ENCODE results near the gene SERPINB12.
A peak's percentile ranks its signal among the peaks of the same experiment; 100 is the strongest.

Gene SERPINB12

DNA sequence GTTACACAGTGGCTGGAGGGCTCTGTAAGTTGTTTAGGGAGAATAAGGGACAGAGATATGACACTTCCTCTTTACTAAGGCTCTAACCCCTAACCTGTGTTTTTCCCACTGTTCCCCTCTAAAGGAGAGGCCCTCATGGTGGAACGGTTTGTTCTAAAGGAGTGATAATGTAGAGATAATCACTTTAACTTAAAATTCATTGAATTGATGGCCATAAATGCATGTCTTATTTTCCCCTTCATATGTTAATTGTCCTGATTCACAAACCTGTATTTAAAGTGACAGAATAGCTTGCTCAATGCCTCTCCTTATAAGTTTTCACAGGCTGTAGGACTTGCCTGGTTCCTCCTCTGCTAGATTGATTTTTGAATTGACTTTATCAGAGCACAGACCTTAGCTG is at the start of gene SERPINB12:
Gene SERPINB12 (plus strand): TSS at position 301 of the 400 bp plus-strand sequence. CDS start 13,791 bp downstream, outside the sequence.
- no peak for FAIRE-seq

DNA sequence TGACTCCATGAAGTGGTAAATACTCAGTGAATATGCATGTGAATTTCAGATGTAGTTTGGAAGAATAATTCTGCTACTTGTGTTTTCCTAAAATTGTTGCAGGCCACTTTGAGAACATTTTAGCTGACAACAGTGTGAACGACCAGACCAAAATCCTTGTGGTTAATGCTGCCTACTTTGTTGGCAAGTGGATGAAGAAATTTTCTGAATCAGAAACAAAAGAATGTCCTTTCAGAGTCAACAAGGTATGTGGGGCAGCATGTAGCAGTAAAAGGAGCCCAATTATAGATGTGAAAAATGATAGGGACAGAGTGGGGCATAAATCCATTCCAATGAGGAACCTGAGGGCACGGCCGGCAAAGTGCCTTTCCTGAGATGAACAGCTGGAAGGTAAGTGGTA is 49.3 kb upstream of the SERPINB12 start:
- FAIRE-seq, result no peak

DNA sequence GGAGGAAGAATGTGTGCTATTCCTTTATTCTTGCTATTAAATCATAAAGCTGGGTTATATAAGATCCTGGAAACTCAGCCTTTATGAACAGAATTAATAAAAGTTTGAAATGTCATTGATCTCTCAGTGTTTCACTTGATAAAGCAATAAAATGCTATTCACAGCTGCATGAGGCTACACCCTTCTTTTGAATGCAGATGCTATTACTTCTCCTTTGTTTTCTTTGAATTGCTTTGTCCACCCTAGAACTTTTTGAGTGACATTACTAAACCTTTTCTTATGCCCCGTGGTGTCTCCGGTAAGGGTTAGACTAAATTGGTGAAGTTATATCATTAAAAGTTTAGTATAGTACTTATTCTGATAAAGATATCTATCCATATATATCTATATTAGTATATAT is 46.5 kb upstream of the SERPINB12 start:
- no peak for FAIRE-seq

- FAIRE-seq, result no peak
Observed at GRCh38 chr18:63505566-63506335, 36.4 kb upstream of the SERPINB12 start.

DNA sequence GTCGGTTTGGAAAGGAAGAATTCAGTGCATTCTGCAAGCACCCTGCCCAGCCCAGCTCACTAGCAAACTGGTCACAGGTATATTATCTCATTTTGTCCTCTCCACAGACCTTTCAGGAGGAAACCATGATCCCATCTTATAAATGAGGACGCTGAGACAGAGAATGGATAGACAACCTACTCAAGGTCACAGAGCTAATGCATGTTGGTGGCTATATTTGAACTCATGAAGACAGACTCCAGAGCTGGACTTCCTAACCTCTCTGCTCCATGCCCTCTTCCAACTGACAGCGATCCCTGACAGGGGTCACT is 35.9 kb upstream of the SERPINB12 start:
- FAIRE-seq, result no peak

DNA sequence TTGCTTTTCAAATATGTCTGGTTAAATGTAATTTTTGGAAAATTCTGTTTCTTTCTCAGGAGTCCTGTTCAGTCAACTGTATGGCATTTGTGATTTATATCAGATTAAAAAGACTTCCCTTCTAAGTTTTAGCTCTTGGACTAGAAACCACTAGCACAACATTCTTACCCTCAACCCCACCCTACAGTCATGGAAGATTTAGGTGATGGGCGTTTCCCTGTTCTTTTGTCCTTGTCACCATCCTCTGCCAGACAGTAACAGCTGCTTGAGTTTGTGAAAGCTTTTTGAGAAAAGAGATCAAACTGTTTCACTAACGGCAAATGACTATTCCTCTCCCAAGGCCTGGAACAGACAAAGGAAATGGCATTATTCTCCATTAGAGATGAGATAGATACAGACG is 33.6 kb upstream of the SERPINB12 start:
- FAIRE-seq, result no peak

GRCh38 chr18:63511285-63511684 is 30.9 kb upstream of the SERPINB12 start:
- no peak for FAIRE-seq

DNA sequence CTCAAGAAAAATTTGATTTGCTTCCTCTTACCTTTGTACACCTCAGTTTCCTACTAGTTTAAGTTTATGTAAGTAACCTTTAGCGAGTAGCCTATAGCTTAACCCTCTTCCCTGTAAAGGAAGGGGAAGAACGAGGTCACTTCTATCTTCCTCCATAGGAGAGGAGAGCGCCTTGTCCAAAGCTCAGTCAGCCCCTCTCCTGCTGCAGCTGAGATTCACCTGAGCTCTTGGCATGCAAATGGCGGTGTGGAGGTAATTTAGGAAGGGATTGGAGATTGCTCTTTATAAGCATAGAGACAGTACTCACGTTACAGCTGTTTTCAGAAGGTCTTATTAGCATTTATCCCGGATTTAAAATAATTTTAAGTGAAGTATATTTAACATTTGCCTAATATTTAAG is 27.8 kb upstream of the SERPINB12 start:
- no peak for FAIRE-seq

- FAIRE-seq, result no peak
Observed at GRCh38 chr18:63514888-63515678, 27.1 kb upstream of the SERPINB12 start.

GRCh38 chr18:63515801-63516200 is 26.4 kb upstream of the SERPINB12 start:
- no peak for FAIRE-seq

- peak; percentile 43 for FAIRE-seq
Observed at GRCh38 chr18:63518178-63519012, 23.8 kb upstream of the SERPINB12 start.

GRCh38 chr18:63520053-63520685 is 22.0 kb upstream of the SERPINB12 start:
- no peak for FAIRE-seq

GRCh38 chr18:63523660-63524059 is 18.5 kb upstream of the SERPINB12 start:
- no peak for FAIRE-seq

GRCh38 chr18:63527251-63527650 is 14.9 kb upstream of the SERPINB12 start:
- FAIRE-seq, result no peak

DNA sequence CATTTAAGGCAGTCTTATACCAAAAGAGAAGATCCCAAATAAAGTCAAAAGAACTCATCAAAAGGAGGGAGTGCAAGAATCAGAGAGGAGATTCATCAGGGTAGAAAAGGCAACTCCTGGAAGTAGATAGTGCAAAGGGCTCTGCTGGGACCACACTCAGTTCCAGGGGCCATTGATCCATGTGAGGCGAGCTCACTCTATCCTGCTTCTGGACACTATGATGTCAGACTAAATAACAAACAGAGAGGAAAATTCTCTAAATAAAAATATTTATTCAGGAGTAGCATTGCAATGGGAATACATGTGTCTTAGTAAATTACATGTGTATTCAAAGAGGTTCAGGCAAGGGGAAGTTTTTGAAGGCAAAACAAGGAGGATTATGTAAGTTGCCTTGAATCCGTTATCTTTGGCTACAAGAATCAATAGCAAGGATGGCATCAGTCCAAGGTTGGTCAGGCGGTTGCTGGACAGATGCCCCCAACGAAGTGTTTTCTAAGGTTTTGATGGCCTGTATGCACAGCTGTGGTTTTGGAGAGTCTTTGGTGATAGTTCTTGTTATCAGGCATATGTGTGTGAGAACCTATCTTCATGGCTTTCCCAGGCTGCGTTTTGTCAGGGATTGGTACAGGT is 13.2 kb upstream of the SERPINB12 start:
- no peak for FAIRE-seq

DNA sequence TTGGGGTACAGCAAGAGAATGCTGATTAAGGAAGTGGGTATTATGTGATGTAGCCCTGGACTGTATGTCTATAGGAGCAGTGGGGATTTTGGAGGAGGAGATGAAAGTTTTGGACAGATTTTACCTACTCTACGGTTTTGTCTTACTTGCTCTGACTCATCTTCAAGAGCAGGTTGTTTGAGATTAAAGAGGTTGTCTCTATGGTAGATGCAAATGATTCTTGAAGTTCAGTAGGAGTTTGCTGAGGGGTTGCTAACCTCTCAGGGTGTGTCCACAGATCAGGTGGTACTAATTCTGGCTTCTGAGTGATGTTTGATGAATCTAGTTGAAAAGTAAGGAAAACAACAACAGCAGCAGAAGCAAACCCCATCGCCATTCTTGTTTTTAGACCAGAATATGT is 9.7 kb upstream of the SERPINB12 start:
- FAIRE-seq, result no peak

DNA sequence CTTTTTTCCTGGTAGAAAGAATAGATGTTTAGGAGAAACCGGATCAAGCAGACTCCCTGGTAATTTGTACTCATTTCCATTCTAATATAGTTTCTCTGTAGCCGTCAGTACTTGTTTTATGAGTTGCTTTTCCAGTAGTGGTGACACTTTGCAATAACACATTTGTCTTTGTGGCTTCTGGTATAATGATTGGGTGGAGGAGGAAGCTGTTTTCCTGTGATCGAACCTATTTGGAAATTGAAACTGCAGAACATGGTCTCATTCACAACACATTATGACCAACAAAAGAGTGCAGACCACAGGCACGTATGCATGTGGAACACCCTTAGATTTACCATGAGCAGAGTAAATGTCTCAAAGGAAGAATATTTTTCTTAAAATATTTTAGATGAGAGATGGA is 7.6 kb upstream of the SERPINB12 start:
- no peak for FAIRE-seq

- peak; percentile 45 for FAIRE-seq
Observed at GRCh38 chr18:63539904-63540510, 2.2 kb upstream of the SERPINB12 start.

- no peak for FAIRE-seq
Observed at GRCh38 chr18:63544017-63544416, 1.8 kb downstream of the SERPINB12 start.

DNA sequence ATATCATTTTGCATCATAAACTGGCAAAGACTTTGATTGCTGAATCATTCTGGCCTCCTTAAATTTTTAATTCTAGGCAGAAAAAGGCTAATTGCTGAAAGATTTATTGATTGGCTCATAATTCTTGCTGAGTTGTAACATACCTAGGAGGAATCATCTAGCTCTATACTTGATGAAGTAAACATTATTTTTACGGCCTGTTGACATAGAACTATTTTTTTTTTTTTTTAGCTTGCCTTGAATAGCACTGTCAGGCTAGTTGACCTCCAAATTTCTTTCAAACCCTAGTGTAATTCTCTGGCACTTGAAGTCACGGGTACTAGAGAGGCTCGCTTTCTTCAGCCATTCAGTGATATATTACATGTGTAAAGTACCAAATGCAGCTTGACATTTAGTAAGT is 2.8 kb downstream of the SERPINB12 start:
- FAIRE-seq, result peak; percentile 69

- FAIRE-seq, result no peak
Observed at GRCh38 chr18:63550068-63550467, 7.9 kb downstream of the SERPINB12 start.

GRCh38 chr18:63551769-63552168 is 9.6 kb downstream of the SERPINB12 start:
- FAIRE-seq, result no peak

Measured in endometrium (tissue), 2 donors.